Gastrocnemius medialis (tissue), 4 donors: ENCODE results near the gene ESRRB.

Experiments
- CTCF ChIP-seq, 5 experiments: fragments of 450-650 bp in 3 of 5; fragments of 200-600 bp in 2 of 5; sonication (generic) in 2 of 5; IDR thresholded peaks in 4 of 5; conservative IDR thresholded peaks in 1 of 5; 1 replicate in 4 of 5; 2 replicates in 1 of 5; pipeline ENCODE4 v1.5.1; 2016 to 2019; ENCODE audit warnings: antibody characterized with exemption in 5 of 5, mild to moderate bottlenecking in 3 of 5, moderate library complexity in 3 of 5
- POLR2A ChIP-seq, 2 donors: fragments of 450-650 bp; IDR thresholded peaks; one replicate each; pipeline ENCODE4 v1.6.1; 2017; ENCODE audit warnings: antibody characterized with exemption in 2 of 2, mild to moderate bottlenecking in 2 of 2, moderate library complexity in 2 of 2

GRCh38 chr14:76516884-76517283, 140.9 kb downstream of the ESRRB start:
- TF ChIP-seq CTCF (IDR thresholded peaks at IDR 0.05 in 4 of 5, conservative IDR thresholded peaks at IDR 0.05 in 1 of 5) (no peak), POLR2A (IDR thresholded peaks at IDR 0.05) (no peak)
